ENCODE results near the gene MAGEC1. TPM values are rescaled to one million over a fixed set of nuclear protein-coding genes. Genes with fewer than 3 reads are reported as not detected.

The MAGEC1 gene
- total and polyA plus RNA-seq, 2 of the 4 experiments (the other 2 are of a cell fraction) = not detected

DNA sequence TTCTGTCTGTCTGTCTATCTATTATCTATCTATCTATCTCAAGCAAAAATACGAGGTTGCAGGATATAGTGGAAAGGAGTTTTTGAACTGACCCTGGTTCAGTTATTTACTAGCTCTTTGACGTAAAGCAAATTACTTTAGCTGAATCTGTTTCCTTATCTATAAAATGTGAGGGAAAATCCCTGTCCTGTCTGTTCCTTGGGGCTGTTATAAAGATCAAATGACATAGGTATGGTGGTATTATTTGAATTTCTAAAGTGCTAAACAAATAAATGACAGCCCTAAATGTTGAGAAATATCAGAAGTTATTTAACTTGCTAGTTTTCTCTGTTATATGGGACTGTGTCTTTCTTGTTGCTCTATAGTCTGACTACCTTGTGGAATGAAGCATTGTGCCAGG, 55.0 kb downstream of the MAGEC1 start:
- Histone ChIP-seq H2AK5ac (ENCODE audit: low read depth, low read length) (no peak overlapping the region), H3K9me1 (ENCODE audit: insufficient read depth, low read length) (no peaks in the 10 kb centered on the region), H2BK15ac (ENCODE audit: low read depth, low read length) (no peak overlapping the region), H3K18ac (ENCODE audit: low read depth, low read length) (no peak overlapping the region), H3K4ac (ENCODE audit: low read depth, low read length) (no peak overlapping the region), H4K91ac (ENCODE audit: insufficient read depth, low read depth, low read length) (no peak overlapping the region), H4K20me1 (ENCODE audit: insufficient read depth, low read length) (no peaks in the 10 kb centered on the region), H4K8ac (ENCODE audit: low read depth in 2 of 2, low read length in 2 of 2) (no peak overlapping the region), H3K14ac (replicated peaks; ENCODE audit: low read depth, low read length) (no peak overlapping the region), H2AFZ (replicated peaks; ENCODE audit: low read length, poor library complexity) (no peak overlapping the region), H3K56ac (ENCODE audit: extremely low read depth, insufficient read depth, low read length) (no peak overlapping the region), H3K4me1 (ENCODE audit: control insufficient read depth, insufficient read depth, low read length) (no peaks in the 10 kb centered on the region), H3K27ac (ENCODE audit: insufficient read depth, low read length) (no peak overlapping the region), H3K27me3 (ENCODE audit: control insufficient read depth, insufficient read depth, low read length) (no peaks in the 10 kb centered on the region), H2BK120ac (ENCODE audit: low read depth, low read length) (no peak overlapping the region), H4K5ac (ENCODE audit: low read depth, low read length) (no peak overlapping the region), H3K23ac (ENCODE audit: low read depth, low read length) (no peak overlapping the region), H3K79me1 (ENCODE audit: low read depth in 1 of 2, low read length in 2 of 2) (no peaks in the 10 kb centered on the region), H3K4me2 (ENCODE audit: low read depth, low read length) (no peak overlapping the region), H2BK5ac (ENCODE audit: low read depth, low read length, poor library complexity, severe bottlenecking) (no peak overlapping the region), H3K4me3 (ENCODE audit: insufficient read depth, low read depth, low read length) (no peak overlapping the region), H3K9ac (ENCODE audit: low read depth, low read length) (no peak overlapping the region), H3K9me3 (ENCODE audit: control insufficient read depth, insufficient read depth, low read length) (no peaks in the 10 kb centered on the region; the same call in 1 of the 2 replicates), H3K36me3 (ENCODE audit: control insufficient read depth, insufficient read depth, low read length) (no peaks in the 10 kb centered on the region), H2BK20ac (ENCODE audit: low read depth, low read length) (no peak overlapping the region), H2AK9ac (replicated peaks; ENCODE audit: low read depth, low read length, poor library complexity) (no peak overlapping the region)
- DNase-seq (no peak), ATAC-seq (ENCODE audit: low read depth) (no peak)
- no CpG with 5 or more reads among the region's 2 CpGs for WGBS, 2 experiments (ENCODE audit: extremely low coverage in 2 of 2, insufficient read length in 1 of 2)
- no TSS peak for BruUV-seq (replicated peaks)
- POLR2A ChIA-PET (ENCODE audit: unreplicated experiment) = no interaction called here
- in situ Hi-C loops (cut with MboI; ENCODE audit: low sequenced_read_pairs) (no loop called here), intact Hi-C loops (cut with micrococcal nuclease) (no loop called here), dilution Hi-C loops (cut with HindIII; ENCODE audit: low sequenced_read_pairs, unreplicated experiment) (no loop called here)
- no peak for TF ChIP-seq RAD21 (IDR thresholded peaks at IDR 0.05; ENCODE audit: low read length)
- no peak for TF ChIP-seq SMC3 (IDR thresholded peaks at IDR 0.05; ENCODE audit: low read depth, low read length)
- TF ChIP-seq POLR2A (IDR thresholded peaks at IDR 0.05; ENCODE audit: low read depth, low read length) = no peak
- no peak for TF ChIP-seq FOS (IDR thresholded peaks at IDR 0.05; ENCODE audit: low read depth, low read length)
- no peak for TF ChIP-seq CHD1 (IDR thresholded peaks at IDR 0.05; ENCODE audit: low read depth, low read length)
- no peak for TF ChIP-seq MAFK (IDR thresholded peaks at IDR 0.05; ENCODE audit: low read depth, low read length)
- no peak for TF ChIP-seq CEBPB (IDR thresholded peaks at IDR 0.05; ENCODE audit: low read depth, low read length)
- TF ChIP-seq RCOR1 (IDR thresholded peaks at IDR 0.05; ENCODE audit: insufficient replicate concordance, low read length) = no peak
- TF ChIP-seq, protein P1, sequence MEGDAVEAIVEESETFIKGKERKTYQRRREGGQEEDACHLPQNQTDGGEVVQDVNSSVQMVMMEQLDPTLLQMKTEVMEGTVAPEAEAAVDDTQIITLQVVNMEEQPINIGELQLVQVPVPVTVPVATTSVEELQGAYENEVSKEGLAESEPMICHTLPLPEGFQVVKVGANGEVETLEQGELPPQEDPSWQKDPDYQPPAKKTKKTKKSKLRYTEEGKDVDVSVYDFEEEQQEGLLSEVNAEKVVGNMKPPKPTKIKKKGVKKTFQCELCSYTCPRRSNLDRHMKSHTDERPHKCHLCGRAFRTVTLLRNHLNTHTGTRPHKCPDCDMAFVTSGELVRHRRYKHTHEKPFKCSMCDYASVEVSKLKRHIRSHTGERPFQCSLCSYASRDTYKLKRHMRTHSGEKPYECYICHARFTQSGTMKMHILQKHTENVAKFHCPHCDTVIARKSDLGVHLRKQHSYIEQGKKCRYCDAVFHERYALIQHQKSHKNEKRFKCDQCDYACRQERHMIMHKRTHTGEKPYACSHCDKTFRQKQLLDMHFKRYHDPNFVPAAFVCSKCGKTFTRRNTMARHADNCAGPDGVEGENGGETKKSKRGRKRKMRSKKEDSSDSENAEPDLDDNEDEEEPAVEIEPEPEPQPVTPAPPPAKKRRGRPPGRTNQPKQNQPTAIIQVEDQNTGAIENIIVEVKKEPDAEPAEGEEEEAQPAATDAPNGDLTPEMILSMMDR (conservative IDR thresholded peaks at IDR 0.05; ENCODE audit: low read depth, low read length) = no peak
- no peak for TF ChIP-seq NFE2L2 (IDR thresholded peaks at IDR 0.05; ENCODE audit: low read depth, low read length)
- TF ChIP-seq, protein P2, sequence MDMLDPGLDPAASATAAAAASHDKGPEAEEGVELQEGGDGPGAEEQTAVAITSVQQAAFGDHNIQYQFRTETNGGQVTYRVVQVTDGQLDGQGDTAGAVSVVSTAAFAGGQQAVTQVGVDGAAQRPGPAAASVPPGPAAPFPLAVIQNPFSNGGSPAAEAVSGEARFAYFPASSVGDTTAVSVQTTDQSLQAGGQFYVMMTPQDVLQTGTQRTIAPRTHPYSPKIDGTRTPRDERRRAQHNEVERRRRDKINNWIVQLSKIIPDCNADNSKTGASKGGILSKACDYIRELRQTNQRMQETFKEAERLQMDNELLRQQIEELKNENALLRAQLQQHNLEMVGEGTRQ (IDR thresholded peaks at IDR 0.05; ENCODE audit: low read depth, low read length) = no peak
- TF ChIP-seq MXI1 (IDR thresholded peaks at IDR 0.05; ENCODE audit: borderline replicate concordance, low read depth, low read length) = no peak
- TF ChIP-seq, protein P3, sequence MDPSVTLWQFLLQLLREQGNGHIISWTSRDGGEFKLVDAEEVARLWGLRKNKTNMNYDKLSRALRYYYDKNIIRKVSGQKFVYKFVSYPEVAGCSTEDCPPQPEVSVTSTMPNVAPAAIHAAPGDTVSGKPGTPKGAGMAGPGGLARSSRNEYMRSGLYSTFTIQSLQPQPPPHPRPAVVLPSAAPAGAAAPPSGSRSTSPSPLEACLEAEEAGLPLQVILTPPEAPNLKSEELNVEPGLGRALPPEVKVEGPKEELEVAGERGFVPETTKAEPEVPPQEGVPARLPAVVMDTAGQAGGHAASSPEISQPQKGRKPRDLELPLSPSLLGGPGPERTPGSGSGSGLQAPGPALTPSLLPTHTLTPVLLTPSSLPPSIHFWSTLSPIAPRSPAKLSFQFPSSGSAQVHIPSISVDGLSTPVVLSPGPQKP (IDR thresholded peaks at IDR 0.05; ENCODE audit: borderline replicate concordance, low read depth, low read length) = no peak
- TF ChIP-seq BHLHE40 (IDR thresholded peaks at IDR 0.05; ENCODE audit: low read depth, low read length) = no peak
- TF ChIP-seq RFX5 (IDR thresholded peaks at IDR 0.05; ENCODE audit: low read depth, low read length) = no peak
- TF ChIP-seq MAZ (IDR thresholded peaks at IDR 0.05; ENCODE audit: borderline replicate concordance, low read depth, low read length) = no peak
- CTCF ChIA-PET = no interaction called here

Data from IMR-90 (cell line).